HG03066 (cell line): Measurements from ENCODE around the gene ZNF165.
A peak's percentile ranks its signal among the peaks of the same experiment; 100 is the strongest.
"Not testable (repeated sequence)": the region's sequence is repeated elsewhere in the genome, so short reads cannot be mapped to it uniquely, and the experiment has no call there.

ENCODE experiments used
- ATAC-seq: cut with Tn5 transposase; IDR thresholded peaks from one replicate; pipeline ENCODE4 v1.9.1; 2021; ENCODE audit warnings: low read depth; ENCODE audit not compliant: unreplicated experiment

ZNF165 gene

GRCh38 chr6:28118217-28118616 lies 37.8 kb downstream of the ZNF165 start:
- no peak for ATAC-seq

- ATAC-seq, result no peak
Observed at GRCh38 chr6:28121876-28122275, 41.5 kb downstream of the ZNF165 start.

- not testable (repeated sequence) for ATAC-seq
Observed at GRCh38 chr6:28122283-28122682, 41.9 kb downstream of the ZNF165 start.

GRCh38 chr6:28124350-28124970 lies 44.1 kb downstream of the ZNF165 start, which contains the start of gene ZSCAN16:
ZSCAN16 (plus strand) TSS chr6:28124609; CDS start chr6:28125444, 835 bp downstream.
- peak; percentile 96 for ATAC-seq

- ATAC-seq, result no peak
Observed at GRCh38 chr6:28124971-28125353, 44.6 kb downstream of the ZNF165 start.

DNA sequence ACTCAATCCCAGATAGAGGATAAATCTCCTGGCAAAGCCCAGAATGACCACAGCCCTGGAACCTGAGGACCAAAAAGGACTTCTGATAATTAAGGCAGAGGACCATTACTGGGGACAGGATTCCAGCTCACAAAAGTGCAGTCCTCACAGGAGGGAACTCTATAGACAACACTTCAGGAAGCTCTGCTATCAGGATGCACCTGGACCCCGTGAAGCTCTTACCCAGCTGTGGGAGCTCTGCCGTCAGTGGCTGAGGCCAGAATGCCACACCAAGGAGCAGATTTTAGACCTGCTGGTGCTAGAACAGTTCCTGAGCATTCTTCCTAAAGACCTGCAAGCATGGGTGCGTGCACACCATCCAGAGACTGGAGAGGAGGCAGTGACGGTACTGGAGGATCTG lies 45.0 kb downstream of the ZNF165 start:
- no peak for ATAC-seq

GRCh38 chr6:28134015-28134414 lies 53.6 kb downstream of the ZNF165 start:
- no peak for ATAC-seq

DNA sequence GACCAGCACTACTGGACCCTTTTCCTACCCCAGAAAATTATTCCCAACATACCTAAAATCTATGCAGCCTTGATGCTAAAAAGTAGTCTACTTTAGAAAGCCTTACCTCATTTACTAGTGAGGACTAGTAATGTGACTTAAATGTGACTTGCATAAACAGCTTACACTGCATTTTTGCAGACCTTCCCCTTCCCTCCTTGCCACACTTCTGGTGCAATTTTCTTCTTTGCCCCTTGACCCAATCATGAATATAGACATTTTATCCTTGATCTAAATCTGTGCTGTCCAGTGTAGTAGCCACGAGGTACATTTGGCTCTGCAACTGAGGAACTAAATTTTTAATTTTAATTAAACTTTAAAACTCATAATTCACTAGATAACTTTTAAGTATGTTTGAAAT lies 54.3 kb downstream of the ZNF165 start:
- no peak for ATAC-seq

GRCh38 chr6:28135393-28135792 lies 55.0 kb downstream of the ZNF165 start:
- no peak for ATAC-seq

GRCh38 chr6:28136585-28137504 lies 56.5 kb downstream of the ZNF165 start:
- ATAC-seq, result peak; percentile 55

- ATAC-seq, result no peak
Observed at GRCh38 chr6:28137505-28137981, 57.2 kb downstream of the ZNF165 start.
